SK-N-SH treated with all-trans-retinoic acid at 6 μM for 48 hours (cell line): ENCODE data around the gene PFAS.

Experiments used
- ATAC-seq: fragments of 200-7000 bp; cut with Tn5 transposase; 3 replicates; pipeline ENCODE4 v1.9.1; 2020; ENCODE audit warnings: mild to moderate bottlenecking, moderate library complexity
- BACH2 ChIP-seq: fragments of 250-450 bp; sonication (Bioruptor Pico); IDR thresholded peaks from 2 replicates; pipeline ENCODE4 v1.9.0; 2021; ENCODE audit warnings: mild to moderate bottlenecking, borderline replicate concordance
- CREB5 ChIP-seq: fragments of 250-450 bp; sonication (Bioruptor Pico); IDR thresholded peaks from 2 replicates; pipeline ENCODE4 v1.5.1; 2020; ENCODE audit warnings: low read depth, mild to moderate bottlenecking, moderate library complexity
- CSDC2 ChIP-seq: fragments of 250-450 bp; sonication (Bioruptor Pico); IDR thresholded peaks from 2 replicates; pipeline ENCODE4 v1.5.0; 2020; ENCODE audit warnings: mild to moderate bottlenecking, moderate library complexity
- CSRNP3 ChIP-seq: fragments of 250-450 bp; sonication (Bioruptor Pico); IDR thresholded peaks from 2 replicates; pipeline ENCODE4 v1.5.1; 2021; ENCODE audit warnings: mild to moderate bottlenecking, moderate library complexity
- ESRRG ChIP-seq: fragments of 250-450 bp; sonication (Bioruptor Pico); IDR thresholded peaks from 2 replicates; pipeline ENCODE4 v1.6.1; 2021; ENCODE audit warnings: mild to moderate bottlenecking
- GLIS3 ChIP-seq: fragments of 250-450 bp; sonication (Bioruptor Pico); IDR thresholded peaks from 2 replicates; pipeline ENCODE4 v1.5.0; 2020; ENCODE audit warnings: mild to moderate bottlenecking, moderate library complexity
- PATZ1 ChIP-seq: fragments of 250-450 bp; sonication (Bioruptor Pico); IDR thresholded peaks from 2 replicates; pipeline ENCODE4 v1.8.0; 2020; ENCODE audit warnings: mild to moderate bottlenecking, moderate library complexity, borderline replicate concordance
- PPARA ChIP-seq: fragments of 250-450 bp; sonication (Bioruptor Pico); IDR thresholded peaks from 2 replicates; pipeline ENCODE4 v1.5.0; 2020; ENCODE audit warnings: mild to moderate bottlenecking, borderline replicate concordance
- RARB ChIP-seq: fragments of 250-450 bp; sonication (Bioruptor Pico); IDR thresholded peaks from 2 replicates; pipeline ENCODE4 v1.8.0; 2021; ENCODE audit warnings: mild to moderate bottlenecking, moderate library complexity
- SNAI2 ChIP-seq: fragments of 250-450 bp; sonication (Bioruptor Pico); IDR thresholded peaks from 2 replicates; pipeline ENCODE4 v1.5.0; 2020; ENCODE audit warnings: mild to moderate bottlenecking, moderate library complexity
- TCF4 ChIP-seq: fragments of 250-450 bp; sonication (Bioruptor Pico); IDR thresholded peaks from 2 replicates; pipeline ENCODE4 v1.8.0; 2021; ENCODE audit warnings: mild to moderate bottlenecking, moderate library complexity, borderline replicate concordance
- TOX ChIP-seq: fragments of 250-450 bp; sonication (Bioruptor Pico); IDR thresholded peaks from 2 replicates; pipeline ENCODE4 v1.8.0; 2021; ENCODE audit warnings: mild to moderate bottlenecking, moderate library complexity, borderline replicate concordance
- ZC3H10 ChIP-seq: fragments of 250-450 bp; sonication (Bioruptor Pico); IDR thresholded peaks from 2 replicates; pipeline ENCODE4 v1.5.1; 2021; ENCODE audit warnings: mild to moderate bottlenecking, moderate library complexity
- ZFP3 ChIP-seq: fragments of 250-450 bp; sonication (Bioruptor Pico); IDR thresholded peaks from 2 replicates; pipeline ENCODE4 v1.5.0; 2020; ENCODE audit warnings: mild to moderate bottlenecking, moderate library complexity
- ZFP30 ChIP-seq: fragments of 450-650 bp; formaldehyde crosslinking; IDR thresholded peaks from 2 replicates; pipeline ENCODE4 v1.5.0; 2022; ENCODE audit warnings: mild to moderate bottlenecking, moderate library complexity
- ZNF565 ChIP-seq: fragments of 450-650 bp; formaldehyde crosslinking; conservative IDR thresholded peaks from 2 replicates; pipeline ENCODE4 v1.5.0; 2020; ENCODE audit warnings: low read depth, mild to moderate bottlenecking, moderate library complexity
- ZNF70 ChIP-seq: fragments of 450-650 bp; formaldehyde crosslinking; IDR thresholded peaks from 2 replicates; pipeline ENCODE4 v1.5.0; 2020; ENCODE audit warnings: mild to moderate bottlenecking, moderate library complexity
- ZNF8 ChIP-seq: fragments of 450-650 bp; formaldehyde crosslinking; IDR thresholded peaks from 2 replicates; pipeline ENCODE4 v1.5.0; 2020; ENCODE audit warnings: mild to moderate bottlenecking, moderate library complexity
- TF ChIP-seq, protein P1 (sequence below): fragments of 250-450 bp; sonication (Bioruptor Pico); IDR thresholded peaks from 2 replicates; pipeline ENCODE4 v1.5.0; 2020; ENCODE audit warnings: mild to moderate bottlenecking, moderate library complexity

PFAS gene

DNA sequence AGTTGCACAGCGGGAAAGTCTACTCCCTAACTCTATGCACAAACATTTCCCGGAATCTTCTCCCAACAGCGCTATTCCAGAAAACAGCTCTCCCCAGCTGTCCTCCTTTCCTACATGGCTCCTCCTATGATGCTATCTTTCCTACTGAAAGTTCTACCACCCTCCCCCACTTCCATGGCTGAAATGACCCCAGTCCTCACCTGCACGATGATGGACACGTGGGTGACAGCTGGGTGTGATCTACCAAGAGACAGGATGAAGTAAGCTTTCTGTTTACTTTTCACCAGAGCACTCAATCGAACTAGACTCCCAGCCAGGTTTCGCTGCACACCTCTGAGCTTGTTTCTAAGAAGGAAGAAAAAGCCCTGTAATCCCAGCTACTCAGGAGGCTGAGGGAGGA, 11.9 kb upstream of the PFAS start:
- TF ChIP-seq TCF4 (no peak), CREB5 (no peak), RARB (CRISPR knock-in tag) (no peak), ZC3H10 (CRISPR knock-in tag) (no peak), PATZ1 (no peak), CSDC2 (no peak), PPARA (no peak), ZFP30 (no peak), SNAI2 (no peak), ZNF8 (CRISPR knock-in tag) (no peak), BACH2 (CRISPR knock-in tag) (no peak), ZNF565 (CRISPR knock-in tag) (no peak), ZFP3 (no peak)
- TF ChIP-seq, protein P1, sequence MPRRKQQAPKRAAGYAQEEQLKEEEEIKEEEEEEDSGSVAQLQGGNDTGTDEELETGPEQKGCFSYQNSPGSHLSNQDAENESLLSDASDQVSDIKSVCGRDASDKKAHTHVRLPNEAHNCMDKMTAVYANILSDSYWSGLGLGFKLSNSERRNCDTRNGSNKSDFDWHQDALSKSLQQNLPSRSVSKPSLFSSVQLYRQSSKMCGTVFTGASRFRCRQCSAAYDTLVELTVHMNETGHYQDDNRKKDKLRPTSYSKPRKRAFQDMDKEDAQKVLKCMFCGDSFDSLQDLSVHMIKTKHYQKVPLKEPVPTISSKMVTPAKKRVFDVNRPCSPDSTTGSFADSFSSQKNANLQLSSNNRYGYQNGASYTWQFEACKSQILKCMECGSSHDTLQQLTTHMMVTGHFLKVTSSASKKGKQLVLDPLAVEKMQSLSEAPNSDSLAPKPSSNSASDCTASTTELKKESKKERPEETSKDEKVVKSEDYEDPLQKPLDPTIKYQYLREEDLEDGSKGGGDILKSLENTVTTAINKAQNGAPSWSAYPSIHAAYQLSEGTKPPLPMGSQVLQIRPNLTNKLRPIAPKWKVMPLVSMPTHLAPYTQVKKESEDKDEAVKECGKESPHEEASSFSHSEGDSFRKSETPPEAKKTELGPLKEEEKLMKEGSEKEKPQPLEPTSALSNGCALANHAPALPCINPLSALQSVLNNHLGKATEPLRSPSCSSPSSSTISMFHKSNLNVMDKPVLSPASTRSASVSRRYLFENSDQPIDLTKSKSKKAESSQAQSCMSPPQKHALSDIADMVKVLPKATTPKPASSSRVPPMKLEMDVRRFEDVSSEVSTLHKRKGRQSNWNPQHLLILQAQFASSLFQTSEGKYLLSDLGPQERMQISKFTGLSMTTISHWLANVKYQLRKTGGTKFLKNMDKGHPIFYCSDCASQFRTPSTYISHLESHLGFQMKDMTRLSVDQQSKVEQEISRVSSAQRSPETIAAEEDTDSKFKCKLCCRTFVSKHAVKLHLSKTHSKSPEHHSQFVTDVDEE (CRISPR knock-in tag), result no peak
- ATAC-seq, result no peak

DNA sequence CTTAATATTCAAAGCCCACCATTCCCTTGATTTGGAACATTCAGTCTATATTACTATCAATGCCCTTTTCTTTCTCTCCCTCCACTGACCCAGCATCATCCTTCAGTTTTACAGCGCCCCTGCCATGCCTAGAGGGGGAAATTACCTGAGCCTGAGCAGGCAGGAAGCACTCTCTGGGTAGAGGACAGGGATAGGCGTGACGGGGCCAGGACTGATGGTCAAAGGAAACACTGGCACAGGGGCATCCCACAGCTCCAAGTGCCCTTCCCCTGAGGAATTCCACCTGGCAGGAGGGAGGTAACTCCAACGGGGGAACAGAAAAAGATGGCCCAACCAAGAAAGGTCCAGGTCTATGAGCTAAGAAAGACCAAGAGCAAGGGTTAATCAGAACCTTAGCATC, 11.2 kb upstream of the PFAS start:
- ATAC-seq, result no peak
- TF ChIP-seq CSRNP3 (CRISPR knock-in tag) (no peak), TOX (CRISPR knock-in tag) (no peak), ZFP3 (no peak), ZFP30 (no peak), GLIS3 (CRISPR knock-in tag) (no peak), SNAI2 (no peak), PPARA (no peak), CREB5 (no peak), ZNF70 (no peak)
- TF ChIP-seq, protein P1 (CRISPR knock-in tag), result no peak

GRCh38 chr17:8243827-8244226, 5.3 kb upstream of the PFAS start:
- ATAC-seq, result no peak
- no peak for TF ChIP-seq ESRRG (CRISPR knock-in tag)
- no peak for TF ChIP-seq GLIS3 (CRISPR knock-in tag)
